HepG2 (cell line): ENCODE results near the gene CTDSP1. TPM values are rescaled to one million over a fixed set of nuclear protein-coding genes. Genes with fewer than 3 reads are reported as not detected.

ENCODE experiments used
- ATAC-seq: fragments of 200-7000 bp; cut with Tn5 transposase; 3 replicates; pipeline ENCODE4 v1.9.1; 2020; ENCODE audit warnings: mild to moderate bottlenecking, moderate library complexity
- BruUV-seq: library from RNA; stranded (reverse); fragments of 400-500 nt; replicated peaks from 2 replicates; lab custom pipeline; 2021; lab: Mats Ljungman, UMichigan
- CTCF ChIA-PET: fragments of 300-600 bp; formaldehyde crosslinking; extraction: SDS; loops from one replicate; lab custom pipeline; 2021; ENCODE audit warnings: low total read pairs, inconsistent platforms, low intra/inter-chr PET ratio; lab: Yijun Ruan, JAX
- POLR2A ChIA-PET: fragments of 350-600 bp; sonication (Branson Sonifier 250); formaldehyde crosslinking; loops from one replicate; lab custom pipeline; 2020; ENCODE audit warnings: antibody characterized with exemption, inconsistent platforms; lab: Yijun Ruan, JAX
- DNase-seq: peaks from one replicate; pipeline ENCODE4 v3.0.0-alpha.2; 2015; ENCODE audit warnings: low spot score
- FAIRE-seq: peaks from 3 replicates; lab custom pipeline; 2011; peaks lifted over from hg19 to GRCh38; lab: Jason Lieb, UNC
- H2AFZ ChIP-seq: one replicate; pipeline ENCODE4 v1.6.1; 2011; ENCODE audit warnings: low read length, inconsistent platforms
- H3K27ac ChIP-seq: fragments of 300-600 bp; 3 replicates; pipeline ENCODE4 v1.8.0; 2011; ENCODE audit warnings: mixed run types, mild to moderate bottlenecking, mixed read lengths, low read length, inconsistent platforms; ENCODE audit not compliant: insufficient read depth; ENCODE audit errors: extremely low read length
- H3K27me3 ChIP-seq, 2 experiments: fragments of 200-600 bp in 1 of 2; 2 replicates in 1 of 2; 3 replicates in 1 of 2; pipeline versions ENCODE4 v1.6.0 to v1.8.0; 2011; ENCODE audit warnings: low read length in 2 of 2, mild to moderate bottlenecking in 2 of 2, moderate library complexity in 2 of 2, inconsistent platforms in 1 of 2; ENCODE audit not compliant: insufficient read depth in 2 of 2, control insufficient read depth in 1 of 2
- H3K36me3 ChIP-seq, 2 experiments: fragments of 200-600 bp in 1 of 2; replicated peaks in 1 of 2; 2 replicates in 1 of 2; 3 replicates in 1 of 2; pipeline versions ENCODE4 v1.5.1 to v1.8.0; 2011; ENCODE audit warnings: low read length in 2 of 2, inconsistent platforms in 1 of 2; ENCODE audit not compliant: insufficient read depth in 2 of 2, control insufficient read depth in 1 of 2
- H3K4me1 ChIP-seq: 2 replicates; pipeline ENCODE4 v1.5.1; 2012; ENCODE audit warnings: low read length, inconsistent platforms; ENCODE audit not compliant: insufficient read depth
- H3K4me2 ChIP-seq: 2 replicates; pipeline ENCODE4 v1.6.0; 2011; ENCODE audit warnings: low read depth, low read length, inconsistent platforms
- H3K4me3 ChIP-seq, 3 experiments: fragments of 200-600 bp in 1 of 3; sonication (generic), shearing (Covaris generic) in 1 of 3; replicated peaks in 1 of 3; 2 replicates each; pipeline ENCODE4 v1.5.1; 2011 to 2016; ENCODE audit warnings: low read length in 3 of 3, inconsistent platforms in 2 of 3, low read depth in 2 of 3, mild to moderate bottlenecking in 2 of 3, control low read depth in 1 of 3, mixed read lengths in 1 of 3; ENCODE audit not compliant: insufficient read depth in 1 of 3
- H3K79me2 ChIP-seq: one replicate; pipeline ENCODE4 v1.6.1; 2011; ENCODE audit warnings: low read length, inconsistent platforms; ENCODE audit not compliant: insufficient read depth
- H3K9ac ChIP-seq: 2 replicates; pipeline ENCODE4 v1.6.0; 2011; ENCODE audit warnings: mild to moderate bottlenecking, low read depth, low read length, inconsistent platforms; ENCODE audit not compliant: insufficient read depth
- H3K9me3 ChIP-seq: 2 replicates; pipeline ENCODE4 v1.5.1; 2012; ENCODE audit warnings: mild to moderate bottlenecking, low read length
- H4K20me1 ChIP-seq: 2 replicates; pipeline ENCODE4 v1.6.0; 2011; ENCODE audit warnings: inconsistent platforms, mild to moderate bottlenecking, low read length, moderate library complexity; ENCODE audit not compliant: insufficient read depth
- ATRX ChIP-seq: sonication (generic); formaldehyde crosslinking; IDR thresholded peaks from 2 replicates; pipeline ENCODE4 v1.4.0; 2020; ENCODE audit warnings: missing genetic modification reagents, borderline replicate concordance
- HNF1A ChIP-seq, 2 experiments: sonication (generic) in 1 of 2; formaldehyde crosslinking in 1 of 2; IDR thresholded peaks; 2 replicates each; pipeline versions ENCODE4 v1.4.0 to v1.6.1; 2016 to 2020; ENCODE audit warnings: borderline replicate concordance in 1 of 2, low read depth in 1 of 2, mild to moderate bottlenecking in 1 of 2, missing genetic modification reagents in 1 of 2
- NFAT5 ChIP-seq: sonication (generic); formaldehyde crosslinking; IDR thresholded peaks from 2 replicates; pipeline ENCODE4 v1.4.0; 2020; ENCODE audit warnings: missing genetic modification reagents
- NR2C2 ChIP-seq: sonication (generic); formaldehyde crosslinking; IDR thresholded peaks from 2 replicates; pipeline ENCODE4 v1.4.0; 2020; ENCODE audit warnings: missing genetic modification reagents, mild to moderate bottlenecking, moderate library complexity, borderline replicate concordance
- SAP130 ChIP-seq: IDR thresholded peaks from 2 replicates; pipeline ENCODE4 v1.6.1; 2016; ENCODE audit warnings: low read depth
- TOE1 ChIP-seq: sonication (generic); formaldehyde crosslinking; IDR thresholded peaks from 2 replicates; pipeline ENCODE4 v1.4.0; 2020; ENCODE audit warnings: mild to moderate bottlenecking, missing genetic modification reagents
- ZC3H13 ChIP-seq: sonication (generic); formaldehyde crosslinking; IDR thresholded peaks from 2 replicates; pipeline ENCODE4 v1.8.1; 2023; ENCODE audit warnings: mild to moderate bottlenecking, missing genetic modification reagents, moderate library complexity
- ZNF552 ChIP-seq: sonication (generic); formaldehyde crosslinking; IDR thresholded peaks from 2 replicates; pipeline ENCODE4 v1.9.0; 2022; ENCODE audit warnings: missing genetic modification reagents, mild to moderate bottlenecking, borderline replicate concordance
- WGBS: methylation state at CpG from one replicate; pipeline ENCODE4 v1.1.6; 2017; ENCODE audit warnings: low lambda C conversion rate; 5-methylcytosine and 5-hydroxymethylcytosine counted together
- in situ Hi-C: cut with HindIII; loops from 2 replicates; pipeline ENCODE4 v1.10.0; 2017; ENCODE audit warnings: low pct_unique_long_range_greater_than_20kb; ENCODE audit not compliant: extremely low pct_ligation_motif_present
- intact Hi-C: fragments of 100-400 bp; cut with micrococcal nuclease; formaldehyde crosslinking; loops from one replicate; pipeline ENCODE4 v1.10.0; 2022; ENCODE audit not compliant: unreplicated experiment
- polyA plus RNA-seq, 8 experiments: library from polyadenylated mRNA; depleted of rRNA in 3 of 8; stranded (reverse) in 7 of 8; unstranded in 1 of 8; fragments of >200 nt; fragmentation: Illumina TruSeq in 4 of 8; extraction: Trizol in 4 of 8; gene quantifications; 2 replicates each; pipeline versions ENCODE4 v1.2.1 to v1.2.3, GENCODE V29; 2011 to 2016; ENCODE audit warnings: low read depth in 4 of 8, missing spikeins in 1 of 8, mixed read lengths in 1 of 8; ENCODE audit not compliant: insufficient read depth in 1 of 8
- total RNA-seq, 5 experiments: library from RNA; depleted of rRNA; stranded (reverse); fragments of >200 nt; fragmentation: Illumina TruSeq; extraction: Trizol; gene quantifications; 2 replicates each; pipeline ENCODE4 v1.2.3, GENCODE V29; 2016; ENCODE audit warnings: low read depth in 1 of 5

The CTDSP1 gene
- total and polyA plus RNA-seq, 2 of the 13 experiments (the other 11 are each of a cell fraction or from before 2014, with no cell fraction given): 91.0 to 268 TPM

- no peak for TF ChIP-seq NFAT5 (CRISPR knock-in tag)
- TF ChIP-seq, all 625 proteins: peak for 183
These were observed 680 bp downstream of the CTDSP1 start (continued) for GRCh38 chr2:218400167-218400929.

- Histone ChIP-seq H3K27me3 (no peaks in the 10 kb centered on the region; a peak in 1 of 5 replicates), H3K27ac (peak overlapping the region; percentile 99), H3K9me3 (no peaks in the 10 kb centered on the region), H3K4me2 (peak overlapping the region; percentile 98), H3K79me2 (peaks cover 49% of the 10 kb centered on the region), H3K4me3 (peak overlapping the region; percentile 85 to 97 (median 92)), H3K36me3 (peaks cover 24 to 38% of the 10 kb centered on the region in 2 experiments; a peak in 4 of 5 replicates), H3K4me1 (peaks cover 58% of the 10 kb centered on the region), H4K20me1 (no peaks in the 10 kb centered on the region; the same call in 1 of the 2 replicates), H3K9ac (peak overlapping the region; percentile 95), H2AFZ (no peak overlapping the region)
- peak; percentile 95 for DNase-seq
- FAIRE-seq: peak; percentile 79
- BruUV-seq: no TSS peak
- WGBS: 14% methylated on average over 13 of the region's 24 CpGs
- peak; percentile 51 for ATAC-seq
- CTCF ChIA-PET: no interaction called here
- intact Hi-C loops (no loop called here), in situ Hi-C loops (no loop called here)
- POLR2A ChIA-PET: interaction anchor here (0.6 to 2.9 kb wide), 22 partner anchors 11 to 986 kb away, joined by 3 to 26 read pairs (median 8); partner anchors contain the start of genes AAMP, CATIP, DNPEP and PNKD
- no peak for TF ChIP-seq ATRX
- TF ChIP-seq ZNF552 (CRISPR knock-in tag): peak; percentile 36; the same call in 1 of the 2 replicates
- peak; percentile 64; the same call in 1 of the 2 replicates for TF ChIP-seq TOE1 (CRISPR knock-in tag)
- no peak for TF ChIP-seq HNF1A (IDR thresholded peaks at IDR 0.05; ENCODE audit: low read depth)
- peak; percentile 87 for TF ChIP-seq HNF1A (CRISPR knock-in tag; IDR thresholded peaks at IDR 0.05; ENCODE audit: borderline replicate concordance)
- TF ChIP-seq SAP130 (CRISPR knock-in tag): peak; percentile 96
- peak; percentile 86 for TF ChIP-seq NR2C2 (CRISPR knock-in tag)
- TF ChIP-seq ZC3H13 (CRISPR knock-in tag): peak; percentile 8; the same call in 1 of the 2 replicates
These were observed 1.5 kb downstream of the CTDSP1 start for GRCh38 chr2:218400930-218401881.
